CD4-positive, alpha-beta T cell (primary cell): ENCODE data around the gene MPRIP. TPM values are rescaled to one million over a fixed set of nuclear protein-coding genes. Genes with fewer than 3 reads are reported as not detected.

ENCODE experiments used
- ATAC-seq: fragments of 200-7000 bp; cut with Tn5 transposase; one replicate; pipeline ENCODE4 v1.10.0; 2022; ENCODE audit warnings: mild to moderate bottlenecking; ENCODE audit not compliant: poor library complexity
- CTCF ChIA-PET: fragments of 350-600 bp; sonication (Branson Sonifier 250); formaldehyde crosslinking; loops from one replicate; lab custom pipeline; 2021; ENCODE audit warnings: antibody characterized with exemption, inconsistent platforms; lab: Charles Lee
- POLR2A ChIA-PET: fragments of 350-600 bp; sonication (Branson Sonifier 250); formaldehyde crosslinking; loops from one replicate; lab custom pipeline; 2021; ENCODE audit warnings: antibody characterized with exemption, inconsistent platforms; lab: Charles Lee
- DNase-seq, 14 experiments: peaks; one replicate each; pipeline ENCODE4 v3.0.0-alpha.2; 2013 to 2020; ENCODE audit warnings: mixed read lengths in 2 of 14
- H3K27ac ChIP-seq, 2 donors: one replicate each; pipeline versions ENCODE4 v1.5.1 to v1.7.0; 2013; ENCODE audit warnings: low read length in 2 of 2, low read depth in 1 of 2, mild to moderate bottlenecking in 1 of 2
- H3K27me3 ChIP-seq, 2 experiments: 1 replicate in 1 of 2; 2 replicates in 1 of 2; pipeline versions ENCODE4 v1.6.1 to v1.7.0; 2013; ENCODE audit warnings: low read length in 2 of 2, control low read depth in 1 of 2, mild to moderate bottlenecking in 1 of 2, moderate library complexity in 1 of 2; ENCODE audit not compliant: insufficient read depth in 2 of 2, control insufficient read depth in 1 of 2
- H3K36me3 ChIP-seq: one replicate; pipeline ENCODE4 v1.6.1; 2013; ENCODE audit warnings: low read length, control low read depth; ENCODE audit not compliant: insufficient read depth
- H3K4me1 ChIP-seq: one replicate; pipeline ENCODE4 v1.6.1; 2013; ENCODE audit warnings: low read length, control low read depth; ENCODE audit not compliant: insufficient read depth
- H3K4me3 ChIP-seq: one replicate; pipeline ENCODE4 v1.5.1; 2013; ENCODE audit warnings: mild to moderate bottlenecking, low read length, moderate library complexity
- H3K9me3 ChIP-seq, 2 experiments: 1 replicate in 1 of 2; 2 replicates in 1 of 2; pipeline versions ENCODE4 v1.6.1 to v1.7.0; 2013; ENCODE audit warnings: low read length in 2 of 2, mild to moderate bottlenecking in 2 of 2, control low read depth in 1 of 2, moderate library complexity in 1 of 2; ENCODE audit not compliant: control insufficient read depth in 1 of 2, insufficient read depth in 1 of 2
- H3K27ac Mint-ChIP-seq: one replicate; pipeline ENCODE4 v1.8.0; 2020; ENCODE audit warnings: mixed read lengths
- H3K27me3 Mint-ChIP-seq: one replicate; pipeline ENCODE4 v1.8.0; 2021; ENCODE audit warnings: mixed read lengths
- H3K36me3 Mint-ChIP-seq: one replicate; pipeline ENCODE4 v1.8.0; 2021; ENCODE audit warnings: low read depth, mixed read lengths
- H3K4me1 Mint-ChIP-seq: one replicate; pipeline ENCODE4 v1.8.0; 2021; ENCODE audit warnings: low read depth, mixed read lengths
- H3K4me3 Mint-ChIP-seq: one replicate; pipeline ENCODE4 v1.8.0; 2020; ENCODE audit warnings: mild to moderate bottlenecking, mixed read lengths
- H3K9me3 Mint-ChIP-seq: one replicate; pipeline ENCODE4 v1.8.0; 2020; ENCODE audit warnings: mixed read lengths
- intact Hi-C, 2 experiments: fragments of 100-400 bp; cut with DNase I in 1 of 2; cut with micrococcal nuclease in 1 of 2; formaldehyde crosslinking; loops; one replicate each; pipeline versions ENCODE4 v1.15.1 to v1.9.0; 2023 to 2025; cut with DNase I, micrococcal nuclease
- total RNA-seq, 174 experiments: library from RNA in 2 of 174; stranded (reverse) in 2 of 174; gene quantifications; one replicate each; pipeline ENCODE4 v1.2.3 and lab custom pipeline; 2021 to 2026
- TF ChIP-seq, protein P1 (sequence below): fragments of 200-600 bp; IDR thresholded peaks from one replicate; pipeline ENCODE4 v1.8.0; 2022; ENCODE audit warnings: antibody characterized with exemption, mild to moderate bottlenecking

MPRIP gene
- total RNA-seq, 2 experiments from 2014 or later: 176 to 188 TPM

DNA sequence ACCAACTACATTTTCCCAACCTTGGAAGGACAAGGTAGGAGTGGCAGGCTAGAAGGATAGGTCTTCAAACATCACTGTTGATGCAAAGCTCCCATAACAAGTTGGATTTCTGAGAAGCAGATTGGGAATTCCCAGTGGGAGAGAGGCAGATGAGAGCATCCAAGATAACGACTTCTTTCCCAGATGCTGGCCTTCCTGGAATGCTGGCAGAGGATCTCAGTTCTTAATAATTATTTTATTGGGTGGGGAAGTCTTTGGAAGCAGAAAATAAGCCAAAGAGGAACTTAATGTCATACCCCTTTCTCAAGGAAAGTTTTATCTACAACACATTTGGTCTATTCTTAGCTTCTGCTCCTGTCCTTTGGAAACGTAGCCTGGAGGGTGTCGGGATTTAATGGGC, 64.5 kb downstream of the MPRIP start:
- Mint-ChIP-seq H3K27ac (peak overlapping the region; percentile 67), H3K4me1 (peaks cover 81% of the 10 kb centered on the region), H3K9me3 (no peaks in the 10 kb centered on the region), H3K4me3 (no peak overlapping the region), H3K27me3 (no peaks in the 10 kb centered on the region), H3K36me3 (peaks cover 7% of the 10 kb centered on the region)
- DNase-seq (no peak), ATAC-seq (no peak)
- Histone ChIP-seq H3K27me3 (no peaks in the 10 kb centered on the region), H3K27ac (no peak overlapping the region), H3K4me1 (peaks cover 55% of the 10 kb centered on the region), H3K36me3 (peaks cover 8% of the 10 kb centered on the region), H3K4me3 (no peak overlapping the region), H3K9me3 (no peaks in the 10 kb centered on the region)
- ChIA-PET CTCF (no interaction called here), POLR2A (interaction anchor here (1.2 kb wide), 1 partner anchor 19 kb away, joined by 4 read pairs; no protein-coding TSS in a partner anchor)
- intact Hi-C loops: no loop called here
- TF ChIP-seq, protein P1, sequence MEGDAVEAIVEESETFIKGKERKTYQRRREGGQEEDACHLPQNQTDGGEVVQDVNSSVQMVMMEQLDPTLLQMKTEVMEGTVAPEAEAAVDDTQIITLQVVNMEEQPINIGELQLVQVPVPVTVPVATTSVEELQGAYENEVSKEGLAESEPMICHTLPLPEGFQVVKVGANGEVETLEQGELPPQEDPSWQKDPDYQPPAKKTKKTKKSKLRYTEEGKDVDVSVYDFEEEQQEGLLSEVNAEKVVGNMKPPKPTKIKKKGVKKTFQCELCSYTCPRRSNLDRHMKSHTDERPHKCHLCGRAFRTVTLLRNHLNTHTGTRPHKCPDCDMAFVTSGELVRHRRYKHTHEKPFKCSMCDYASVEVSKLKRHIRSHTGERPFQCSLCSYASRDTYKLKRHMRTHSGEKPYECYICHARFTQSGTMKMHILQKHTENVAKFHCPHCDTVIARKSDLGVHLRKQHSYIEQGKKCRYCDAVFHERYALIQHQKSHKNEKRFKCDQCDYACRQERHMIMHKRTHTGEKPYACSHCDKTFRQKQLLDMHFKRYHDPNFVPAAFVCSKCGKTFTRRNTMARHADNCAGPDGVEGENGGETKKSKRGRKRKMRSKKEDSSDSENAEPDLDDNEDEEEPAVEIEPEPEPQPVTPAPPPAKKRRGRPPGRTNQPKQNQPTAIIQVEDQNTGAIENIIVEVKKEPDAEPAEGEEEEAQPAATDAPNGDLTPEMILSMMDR: no peak

DNA sequence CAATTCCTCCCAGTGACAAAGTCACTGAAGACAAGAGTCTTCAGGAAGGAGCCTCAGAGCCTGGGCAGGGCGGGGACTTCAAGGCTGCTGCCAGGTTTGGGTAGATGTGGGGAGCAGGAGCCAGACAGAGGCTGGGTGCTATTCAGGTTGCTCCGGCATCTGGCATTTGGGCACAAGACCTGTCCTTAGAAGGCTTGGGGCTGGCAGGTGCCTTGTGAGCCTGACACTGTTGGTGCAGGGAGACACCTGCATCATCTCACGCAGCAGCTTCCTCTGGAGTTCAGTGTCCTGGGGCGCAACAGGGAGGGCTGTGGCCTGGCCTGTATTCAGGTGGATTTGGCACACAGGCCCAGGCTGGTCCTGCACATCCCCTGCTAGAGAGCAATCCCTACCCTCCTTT, 65.0 kb downstream of the MPRIP start:
- Mint-ChIP-seq H3K27me3 (no peaks in the 10 kb centered on the region), H3K27ac (peak overlapping the region; percentile 67), H3K4me1 (peaks cover 81% of the 10 kb centered on the region), H3K9me3 (no peaks in the 10 kb centered on the region), H3K36me3 (peaks cover 7% of the 10 kb centered on the region), H3K4me3 (no peak overlapping the region)
- no peaks in the 10 kb centered on the region for H3K9me3 ChIP-seq
- no peak for DNase-seq
- intact Hi-C loops: no loop called here
- TF ChIP-seq, protein P1: no peak
- ChIA-PET POLR2A (interaction anchor here (1.2 kb wide), 1 partner anchor 19 kb away, joined by 4 read pairs; no protein-coding TSS in a partner anchor), CTCF (no interaction called here)
- H3K27me3 ChIP-seq: no peaks in the 10 kb centered on the region
- no peak overlapping the region for H3K4me3 ChIP-seq
- no peak for ATAC-seq
- peaks cover 8% of the 10 kb centered on the region for H3K36me3 ChIP-seq
- no peak overlapping the region for H3K27ac ChIP-seq
- peaks cover 60% of the 10 kb centered on the region for H3K4me1 ChIP-seq

DNA sequence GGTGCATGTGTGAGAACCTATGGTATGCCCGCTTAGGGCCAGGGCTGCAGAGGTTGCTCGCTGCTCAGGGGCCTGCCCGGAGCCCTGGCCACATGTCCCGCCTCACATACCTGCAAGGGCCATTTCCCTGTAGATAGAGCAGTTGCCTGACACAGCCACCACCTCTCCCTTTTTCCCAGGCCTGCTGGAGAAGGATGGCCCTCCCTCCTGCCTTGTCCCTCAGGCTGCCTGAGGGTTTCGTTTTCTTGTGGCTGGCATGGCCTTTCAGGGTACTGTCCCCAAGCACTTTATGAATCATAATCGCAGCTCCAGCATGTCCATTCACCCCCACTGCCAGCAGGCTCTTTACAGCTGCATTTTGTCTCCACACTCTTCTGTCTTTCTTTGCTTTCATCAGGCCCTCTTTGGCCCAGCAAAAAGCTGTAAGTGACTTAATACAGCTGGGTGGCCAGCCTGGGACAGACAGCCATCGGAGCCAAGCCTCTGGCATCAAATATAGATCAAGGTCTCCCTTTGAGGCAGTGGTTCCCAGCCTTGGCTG, 65.7 kb downstream of the MPRIP start:
- Histone ChIP-seq H3K9me3 (no peaks in the 10 kb centered on the region), H3K4me3 (no peak overlapping the region), H3K36me3 (peaks cover 8% of the 10 kb centered on the region), H3K4me1 (peaks cover 63% of the 10 kb centered on the region), H3K27me3 (no peaks in the 10 kb centered on the region), H3K27ac (peak overlapping the region in 1 of 2 donors; percentile 47)
- ChIA-PET CTCF (interaction anchor here (1.1 kb wide), 1 partner anchor 12 kb away, joined by 3 read pairs; no protein-coding TSS in a partner anchor), POLR2A (interaction anchor here (1.2 kb wide), 1 partner anchor 18 kb away, joined by 4 read pairs; no protein-coding TSS in a partner anchor)
- DNase-seq (no peak), ATAC-seq (no peak)
- Mint-ChIP-seq H3K4me1 (peaks cover 82% of the 10 kb centered on the region), H3K4me3 (no peak overlapping the region), H3K9me3 (no peaks in the 10 kb centered on the region), H3K27me3 (no peaks in the 10 kb centered on the region), H3K36me3 (peaks cover 7% of the 10 kb centered on the region), H3K27ac (peak overlapping the region; percentile 67)
- TF ChIP-seq, protein P1: no peak
- intact Hi-C loops: no loop called here
